K562 (cell line): Measurements from ENCODE around the gene SORCS2. TPM values are rescaled to one million over a fixed set of nuclear protein-coding genes. Genes with fewer than 3 reads are reported as not detected.

Source experiments
- BMI1 ChIP-seq: fragments of 150-350 bp; IDR thresholded peaks from 2 replicates; pipeline ENCODE4 v1.6.1; 2014; ENCODE audit warnings: low read length
- C11orf30 ChIP-seq: fragments of 450-650 bp; IDR thresholded peaks from 2 replicates; pipeline ENCODE4 v1.6.1; 2016; ENCODE audit warnings: low read depth, mild to moderate bottlenecking
- ERF ChIP-seq: fragments of 450-650 bp; formaldehyde crosslinking; IDR thresholded peaks from 2 replicates; pipeline ENCODE4 v1.4.0; 2020; ENCODE audit warnings: mild to moderate bottlenecking, mixed read lengths
- FOXK2 ChIP-seq, 2 experiments: fragments of 450-650 bp; IDR thresholded peaks in 1 of 2; conservative IDR thresholded peaks in 1 of 2; 2 replicates each; pipeline ENCODE4 v1.6.1; 2016; ENCODE audit warnings: low read depth in 2 of 2, mild to moderate bottlenecking in 1 of 2
- HMG20A ChIP-seq: fragments of 450-650 bp; formaldehyde crosslinking; conservative IDR thresholded peaks from 2 replicates; pipeline ENCODE4 v1.4.0; 2020; ENCODE audit warnings: mild to moderate bottlenecking, mixed read lengths
- KLF16 ChIP-seq: IDR thresholded peaks from 2 replicates; pipeline ENCODE4 v1.6.1; 2016; ENCODE audit warnings: antibody characterized with exemption
- NBN ChIP-seq: fragments of 450-650 bp; IDR thresholded peaks from 2 replicates; pipeline ENCODE4 v1.6.1; 2016; ENCODE audit warnings: low read depth, mild to moderate bottlenecking
- NFE2 ChIP-seq: IDR thresholded peaks from 2 replicates; pipeline ENCODE4 v1.6.1; 2014; ENCODE audit warnings: antibody characterized with exemption, low read depth
- NFE2L1 ChIP-seq: fragments of 450-650 bp; IDR thresholded peaks from 2 replicates; pipeline ENCODE4 v1.6.1; 2016; ENCODE audit warnings: missing genetic modification characterization, low read depth, mild to moderate bottlenecking, missing compliant biosample characterization, moderate library complexity, borderline replicate concordance
- NR4A1 ChIP-seq, 2 experiments: fragments of 250-450 bp in 1 of 2; fragments of 450-650 bp in 1 of 2; sonication (Bioruptor Pico) in 1 of 2; IDR thresholded peaks; 2 replicates each; pipeline versions ENCODE4 v1.4.0 to v1.6.1; 2016 to 2020; ENCODE audit warnings: mild to moderate bottlenecking in 2 of 2, missing compliant biosample characterization in 1 of 2, missing genetic modification characterization in 1 of 2, moderate library complexity in 1 of 2
- PHTF2 ChIP-seq: fragments of 250-450 bp; sonication (Bioruptor Pico); IDR thresholded peaks from 2 replicates; pipeline ENCODE4 v1.5.0; 2021; ENCODE audit warnings: mild to moderate bottlenecking
- RFX1 ChIP-seq: fragments of 450-650 bp; IDR thresholded peaks from 2 replicates; pipeline ENCODE4 v1.6.1; 2016; ENCODE audit warnings: mild to moderate bottlenecking, moderate library complexity
- ZEB2 ChIP-seq: fragments of 450-650 bp; IDR thresholded peaks from 2 replicates; pipeline ENCODE4 v1.6.1; 2016
- ZNF24 ChIP-seq: fragments of 450-650 bp; IDR thresholded peaks from 2 replicates; pipeline ENCODE4 v1.6.1; 2016
- polyA plus RNA-seq, 8 experiments: library from polyadenylated mRNA; depleted of rRNA in 4 of 8; stranded (reverse) in 5 of 8; unstranded in 3 of 8; fragments of >200 nt; fragmentation: Nextera tagmentation in 2 of 8; fragmentation: Illumina TruSeq in 1 of 8; extraction: Ambion mirVana in 2 of 8; extraction: Trizol in 1 of 8; gene quantifications; 2 replicates each; pipeline versions ENCODE4 v1.2.1 to v1.2.3, GENCODE V29; 2011 to 2014; ENCODE audit warnings: inconsistent platforms in 1 of 8, missing spikeins in 1 of 8
- total RNA-seq, 7 experiments: library from RNA; depleted of rRNA in 6 of 7; stranded (reverse); fragments of >200 nt in 6 of 7; fragmentation: Illumina TruSeq in 2 of 7; extraction: Trizol in 2 of 7; gene quantifications; 2 replicates each; pipeline versions ENCODE4 v1.2.1 to v1.2.3, GENCODE V29; 2011 to 2021; ENCODE audit warnings: low replicate concordance in 1 of 7
- TF ChIP-seq, protein P1 (sequence below): fragments of 450-650 bp; IDR thresholded peaks from 2 replicates; pipeline ENCODE4 v1.6.1; 2016; ENCODE audit warnings: mild to moderate bottlenecking, moderate library complexity
- TF ChIP-seq, protein P2 (sequence below): fragments of 250-450 bp; sonication (Bioruptor Pico); IDR thresholded peaks from 2 replicates; pipeline ENCODE4 v1.9.0; 2021; ENCODE audit warnings: mild to moderate bottlenecking
- TF ChIP-seq, protein P3 (sequence below): sonication (generic); formaldehyde crosslinking; IDR thresholded peaks from 2 replicates; pipeline ENCODE4 v1.8.1; 2023; ENCODE audit warnings: mild to moderate bottlenecking, missing genetic modification reagents

SORCS2 gene
- total and polyA plus RNA-seq, 9 of the 15 experiments (the other 6 are each of a cell fraction or from before 2014, with no cell fraction given): not detected

DNA sequence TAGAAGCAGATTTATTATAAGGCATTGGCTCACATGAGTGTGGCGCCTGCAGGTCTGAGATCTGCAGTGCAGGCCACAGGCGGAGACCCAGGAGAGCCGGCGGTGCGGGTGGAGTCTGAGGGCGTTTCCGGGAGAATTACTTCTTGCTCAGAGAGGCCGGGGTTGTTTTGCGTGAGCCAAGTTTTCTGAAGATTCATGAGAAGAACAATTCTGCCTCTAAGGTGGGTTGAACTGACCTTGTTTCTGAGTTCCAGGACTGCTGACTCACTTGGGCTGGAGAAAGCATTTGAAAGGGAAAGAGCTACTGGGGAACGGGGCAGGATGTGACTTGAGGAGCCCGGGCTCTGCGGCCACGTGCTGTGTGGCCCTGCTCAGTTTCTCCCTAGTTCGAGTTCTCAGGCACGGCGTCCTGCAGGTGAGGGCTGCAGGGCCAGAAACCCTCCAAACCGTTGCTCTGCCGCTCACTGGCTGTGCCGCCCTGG is 36.7 kb upstream of the SORCS2 start (continued):
- TF ChIP-seq, protein P1, sequence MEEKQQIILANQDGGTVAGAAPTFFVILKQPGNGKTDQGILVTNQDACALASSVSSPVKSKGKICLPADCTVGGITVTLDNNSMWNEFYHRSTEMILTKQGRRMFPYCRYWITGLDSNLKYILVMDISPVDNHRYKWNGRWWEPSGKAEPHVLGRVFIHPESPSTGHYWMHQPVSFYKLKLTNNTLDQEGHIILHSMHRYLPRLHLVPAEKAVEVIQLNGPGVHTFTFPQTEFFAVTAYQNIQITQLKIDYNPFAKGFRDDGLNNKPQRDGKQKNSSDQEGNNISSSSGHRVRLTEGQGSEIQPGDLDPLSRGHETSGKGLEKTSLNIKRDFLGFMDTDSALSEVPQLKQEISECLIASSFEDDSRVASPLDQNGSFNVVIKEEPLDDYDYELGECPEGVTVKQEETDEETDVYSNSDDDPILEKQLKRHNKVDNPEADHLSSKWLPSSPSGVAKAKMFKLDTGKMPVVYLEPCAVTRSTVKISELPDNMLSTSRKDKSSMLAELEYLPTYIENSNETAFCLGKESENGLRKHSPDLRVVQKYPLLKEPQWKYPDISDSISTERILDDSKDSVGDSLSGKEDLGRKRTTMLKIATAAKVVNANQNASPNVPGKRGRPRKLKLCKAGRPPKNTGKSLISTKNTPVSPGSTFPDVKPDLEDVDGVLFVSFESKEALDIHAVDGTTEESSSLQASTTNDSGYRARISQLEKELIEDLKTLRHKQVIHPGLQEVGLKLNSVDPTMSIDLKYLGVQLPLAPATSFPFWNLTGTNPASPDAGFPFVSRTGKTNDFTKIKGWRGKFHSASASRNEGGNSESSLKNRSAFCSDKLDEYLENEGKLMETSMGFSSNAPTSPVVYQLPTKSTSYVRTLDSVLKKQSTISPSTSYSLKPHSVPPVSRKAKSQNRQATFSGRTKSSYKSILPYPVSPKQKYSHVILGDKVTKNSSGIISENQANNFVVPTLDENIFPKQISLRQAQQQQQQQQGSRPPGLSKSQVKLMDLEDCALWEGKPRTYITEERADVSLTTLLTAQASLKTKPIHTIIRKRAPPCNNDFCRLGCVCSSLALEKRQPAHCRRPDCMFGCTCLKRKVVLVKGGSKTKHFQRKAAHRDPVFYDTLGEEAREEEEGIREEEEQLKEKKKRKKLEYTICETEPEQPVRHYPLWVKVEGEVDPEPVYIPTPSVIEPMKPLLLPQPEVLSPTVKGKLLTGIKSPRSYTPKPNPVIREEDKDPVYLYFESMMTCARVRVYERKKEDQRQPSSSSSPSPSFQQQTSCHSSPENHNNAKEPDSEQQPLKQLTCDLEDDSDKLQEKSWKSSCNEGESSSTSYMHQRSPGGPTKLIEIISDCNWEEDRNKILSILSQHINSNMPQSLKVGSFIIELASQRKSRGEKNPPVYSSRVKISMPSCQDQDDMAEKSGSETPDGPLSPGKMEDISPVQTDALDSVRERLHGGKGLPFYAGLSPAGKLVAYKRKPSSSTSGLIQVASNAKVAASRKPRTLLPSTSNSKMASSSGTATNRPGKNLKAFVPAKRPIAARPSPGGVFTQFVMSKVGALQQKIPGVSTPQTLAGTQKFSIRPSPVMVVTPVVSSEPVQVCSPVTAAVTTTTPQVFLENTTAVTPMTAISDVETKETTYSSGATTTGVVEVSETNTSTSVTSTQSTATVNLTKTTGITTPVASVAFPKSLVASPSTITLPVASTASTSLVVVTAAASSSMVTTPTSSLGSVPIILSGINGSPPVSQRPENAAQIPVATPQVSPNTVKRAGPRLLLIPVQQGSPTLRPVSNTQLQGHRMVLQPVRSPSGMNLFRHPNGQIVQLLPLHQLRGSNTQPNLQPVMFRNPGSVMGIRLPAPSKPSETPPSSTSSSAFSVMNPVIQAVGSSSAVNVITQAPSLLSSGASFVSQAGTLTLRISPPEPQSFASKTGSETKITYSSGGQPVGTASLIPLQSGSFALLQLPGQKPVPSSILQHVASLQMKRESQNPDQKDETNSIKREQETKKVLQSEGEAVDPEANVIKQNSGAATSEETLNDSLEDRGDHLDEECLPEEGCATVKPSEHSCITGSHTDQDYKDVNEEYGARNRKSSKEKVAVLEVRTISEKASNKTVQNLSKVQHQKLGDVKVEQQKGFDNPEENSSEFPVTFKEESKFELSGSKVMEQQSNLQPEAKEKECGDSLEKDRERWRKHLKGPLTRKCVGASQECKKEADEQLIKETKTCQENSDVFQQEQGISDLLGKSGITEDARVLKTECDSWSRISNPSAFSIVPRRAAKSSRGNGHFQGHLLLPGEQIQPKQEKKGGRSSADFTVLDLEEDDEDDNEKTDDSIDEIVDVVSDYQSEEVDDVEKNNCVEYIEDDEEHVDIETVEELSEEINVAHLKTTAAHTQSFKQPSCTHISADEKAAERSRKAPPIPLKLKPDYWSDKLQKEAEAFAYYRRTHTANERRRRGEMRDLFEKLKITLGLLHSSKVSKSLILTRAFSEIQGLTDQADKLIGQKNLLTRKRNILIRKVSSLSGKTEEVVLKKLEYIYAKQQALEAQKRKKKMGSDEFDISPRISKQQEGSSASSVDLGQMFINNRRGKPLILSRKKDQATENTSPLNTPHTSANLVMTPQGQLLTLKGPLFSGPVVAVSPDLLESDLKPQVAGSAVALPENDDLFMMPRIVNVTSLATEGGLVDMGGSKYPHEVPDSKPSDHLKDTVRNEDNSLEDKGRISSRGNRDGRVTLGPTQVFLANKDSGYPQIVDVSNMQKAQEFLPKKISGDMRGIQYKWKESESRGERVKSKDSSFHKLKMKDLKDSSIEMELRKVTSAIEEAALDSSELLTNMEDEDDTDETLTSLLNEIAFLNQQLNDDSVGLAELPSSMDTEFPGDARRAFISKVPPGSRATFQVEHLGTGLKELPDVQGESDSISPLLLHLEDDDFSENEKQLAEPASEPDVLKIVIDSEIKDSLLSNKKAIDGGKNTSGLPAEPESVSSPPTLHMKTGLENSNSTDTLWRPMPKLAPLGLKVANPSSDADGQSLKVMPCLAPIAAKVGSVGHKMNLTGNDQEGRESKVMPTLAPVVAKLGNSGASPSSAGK: peak; percentile 84
- TF ChIP-seq KLF16: no peak
- peak; percentile 42; the same call in 1 of the 2 replicates for TF ChIP-seq C11orf30
- TF ChIP-seq ERF (CRISPR knock-in tag): no peak
- no peak for TF ChIP-seq FOXK2 (conservative IDR thresholded peaks at IDR 0.05 in 1 of 2, IDR thresholded peaks at IDR 0.05 in 1 of 2; ENCODE audit: low read depth in 2 of 2)
- no peak for TF ChIP-seq BMI1
- TF ChIP-seq RFX1: no peak
- no peak for TF ChIP-seq ZEB2
- TF ChIP-seq, protein P2, sequence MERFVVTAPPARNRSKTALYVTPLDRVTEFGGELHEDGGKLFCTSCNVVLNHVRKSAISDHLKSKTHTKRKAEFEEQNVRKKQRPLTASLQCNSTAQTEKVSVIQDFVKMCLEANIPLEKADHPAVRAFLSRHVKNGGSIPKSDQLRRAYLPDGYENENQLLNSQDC (CRISPR knock-in tag): no peak
- TF ChIP-seq NFE2: peak; percentile 72
- no peak for TF ChIP-seq ZNF24
- TF ChIP-seq NBN: no peak
- TF ChIP-seq, protein P3, sequence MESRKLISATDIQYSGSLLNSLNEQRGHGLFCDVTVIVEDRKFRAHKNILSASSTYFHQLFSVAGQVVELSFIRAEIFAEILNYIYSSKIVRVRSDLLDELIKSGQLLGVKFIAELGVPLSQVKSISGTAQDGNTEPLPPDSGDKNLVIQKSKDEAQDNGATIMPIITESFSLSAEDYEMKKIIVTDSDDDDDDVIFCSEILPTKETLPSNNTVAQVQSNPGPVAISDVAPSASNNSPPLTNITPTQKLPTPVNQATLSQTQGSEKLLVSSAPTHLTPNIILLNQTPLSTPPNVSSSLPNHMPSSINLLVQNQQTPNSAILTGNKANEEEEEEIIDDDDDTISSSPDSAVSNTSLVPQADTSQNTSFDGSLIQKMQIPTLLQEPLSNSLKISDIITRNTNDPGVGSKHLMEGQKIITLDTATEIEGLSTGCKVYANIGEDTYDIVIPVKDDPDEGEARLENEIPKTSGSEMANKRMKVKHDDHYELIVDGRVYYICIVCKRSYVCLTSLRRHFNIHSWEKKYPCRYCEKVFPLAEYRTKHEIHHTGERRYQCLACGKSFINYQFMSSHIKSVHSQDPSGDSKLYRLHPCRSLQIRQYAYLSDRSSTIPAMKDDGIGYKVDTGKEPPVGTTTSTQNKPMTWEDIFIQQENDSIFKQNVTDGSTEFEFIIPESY (CRISPR knock-in tag): no peak
- TF ChIP-seq PHTF2: no peak
- no peak for TF ChIP-seq NFE2L1 (tag)
- TF ChIP-seq NR4A1 (CRISPR knock-in tag; IDR thresholded peaks at IDR 0.05): no peak
- TF ChIP-seq NR4A1 (tag; IDR thresholded peaks at IDR 0.05): 0 out of 2 replicates have a peak, but pooled peaks have one; percentile 27
- no peak for TF ChIP-seq HMG20A (CRISPR knock-in tag)
